ENCODE results near the gene DCHS1.

DNA sequence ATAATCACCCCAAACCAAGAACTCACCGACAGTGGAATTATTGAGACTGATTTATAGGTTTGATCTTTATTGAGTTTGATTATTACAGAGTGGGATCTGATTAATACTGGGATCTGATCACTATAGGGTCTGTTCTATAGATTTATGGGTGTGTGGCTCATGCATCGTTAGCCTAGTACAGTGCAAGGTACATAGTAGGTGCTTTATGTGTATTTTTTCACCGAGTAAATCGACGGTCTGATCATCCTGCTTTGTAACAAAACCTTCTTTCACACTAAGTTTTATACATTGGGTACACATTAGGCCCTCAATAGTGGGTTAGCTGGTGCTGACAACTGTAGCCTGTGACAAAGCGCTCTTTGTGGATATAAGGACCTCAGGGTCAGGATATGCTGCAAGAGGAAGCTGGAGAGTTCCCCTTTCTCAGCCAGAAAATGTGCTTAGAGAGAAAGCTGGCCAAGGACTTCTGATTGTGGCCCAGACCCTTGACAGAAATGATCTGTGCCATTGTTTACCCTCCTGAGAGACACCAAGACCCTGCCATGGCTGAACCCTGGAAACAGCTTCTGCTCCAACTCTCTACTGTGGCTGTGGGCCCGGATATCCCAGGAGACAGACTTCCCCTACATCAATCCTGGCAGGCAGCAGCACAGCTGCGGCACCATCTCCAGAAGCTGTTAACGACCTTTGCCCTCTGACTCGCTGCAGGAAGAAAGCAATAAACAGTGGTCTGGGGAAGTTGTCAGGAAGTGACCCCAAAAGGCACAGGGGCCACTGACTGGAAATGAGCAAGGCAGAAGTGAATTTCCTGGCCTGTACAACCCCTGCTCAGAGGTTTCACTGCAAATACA, 20.3 kb downstream of the DCHS1 start:
- TF ChIP-seq, protein P1, sequence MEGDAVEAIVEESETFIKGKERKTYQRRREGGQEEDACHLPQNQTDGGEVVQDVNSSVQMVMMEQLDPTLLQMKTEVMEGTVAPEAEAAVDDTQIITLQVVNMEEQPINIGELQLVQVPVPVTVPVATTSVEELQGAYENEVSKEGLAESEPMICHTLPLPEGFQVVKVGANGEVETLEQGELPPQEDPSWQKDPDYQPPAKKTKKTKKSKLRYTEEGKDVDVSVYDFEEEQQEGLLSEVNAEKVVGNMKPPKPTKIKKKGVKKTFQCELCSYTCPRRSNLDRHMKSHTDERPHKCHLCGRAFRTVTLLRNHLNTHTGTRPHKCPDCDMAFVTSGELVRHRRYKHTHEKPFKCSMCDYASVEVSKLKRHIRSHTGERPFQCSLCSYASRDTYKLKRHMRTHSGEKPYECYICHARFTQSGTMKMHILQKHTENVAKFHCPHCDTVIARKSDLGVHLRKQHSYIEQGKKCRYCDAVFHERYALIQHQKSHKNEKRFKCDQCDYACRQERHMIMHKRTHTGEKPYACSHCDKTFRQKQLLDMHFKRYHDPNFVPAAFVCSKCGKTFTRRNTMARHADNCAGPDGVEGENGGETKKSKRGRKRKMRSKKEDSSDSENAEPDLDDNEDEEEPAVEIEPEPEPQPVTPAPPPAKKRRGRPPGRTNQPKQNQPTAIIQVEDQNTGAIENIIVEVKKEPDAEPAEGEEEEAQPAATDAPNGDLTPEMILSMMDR (IDR thresholded peaks at IDR 0.05), result no peak
- TF ChIP-seq POLR2A (IDR thresholded peaks at IDR 0.05), result no peak
